ENCODE results near the gene PPM1D.

DNA sequence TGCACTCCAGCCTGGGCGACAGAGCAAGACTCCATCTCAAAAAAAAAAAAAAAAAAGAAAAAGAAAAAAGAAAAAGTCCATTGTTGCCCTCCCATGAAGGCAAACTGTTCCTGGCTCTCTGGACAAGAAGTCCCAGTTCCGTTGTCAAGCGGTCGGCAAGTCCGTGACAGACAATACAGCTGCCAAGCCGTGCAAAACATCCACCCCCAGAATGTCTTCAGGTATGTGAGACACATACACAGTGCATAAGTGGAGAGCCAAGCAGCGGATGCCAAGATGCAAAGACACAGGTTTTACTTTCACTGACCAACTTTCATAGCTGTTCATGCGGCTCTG is 40.4 kb upstream of the PPM1D start:
- TF ChIP-seq, protein P1, sequence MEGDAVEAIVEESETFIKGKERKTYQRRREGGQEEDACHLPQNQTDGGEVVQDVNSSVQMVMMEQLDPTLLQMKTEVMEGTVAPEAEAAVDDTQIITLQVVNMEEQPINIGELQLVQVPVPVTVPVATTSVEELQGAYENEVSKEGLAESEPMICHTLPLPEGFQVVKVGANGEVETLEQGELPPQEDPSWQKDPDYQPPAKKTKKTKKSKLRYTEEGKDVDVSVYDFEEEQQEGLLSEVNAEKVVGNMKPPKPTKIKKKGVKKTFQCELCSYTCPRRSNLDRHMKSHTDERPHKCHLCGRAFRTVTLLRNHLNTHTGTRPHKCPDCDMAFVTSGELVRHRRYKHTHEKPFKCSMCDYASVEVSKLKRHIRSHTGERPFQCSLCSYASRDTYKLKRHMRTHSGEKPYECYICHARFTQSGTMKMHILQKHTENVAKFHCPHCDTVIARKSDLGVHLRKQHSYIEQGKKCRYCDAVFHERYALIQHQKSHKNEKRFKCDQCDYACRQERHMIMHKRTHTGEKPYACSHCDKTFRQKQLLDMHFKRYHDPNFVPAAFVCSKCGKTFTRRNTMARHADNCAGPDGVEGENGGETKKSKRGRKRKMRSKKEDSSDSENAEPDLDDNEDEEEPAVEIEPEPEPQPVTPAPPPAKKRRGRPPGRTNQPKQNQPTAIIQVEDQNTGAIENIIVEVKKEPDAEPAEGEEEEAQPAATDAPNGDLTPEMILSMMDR (IDR thresholded peaks at IDR 0.05), result no peak
- no peak for TF ChIP-seq POLR2A (IDR thresholded peaks at IDR 0.05)
